ENCODE results near the gene LYRM2. TPM values are rescaled to one million over a fixed set of nuclear protein-coding genes. Genes with fewer than 3 reads are reported as not detected.

The LYRM2 gene
- total RNA-seq, 6 experiments from 2014 or later = 10.8 to 16.3 (median 12.8) TPM

GRCh38 chr6:89657445-89658158, 19.1 kb upstream of the LYRM2 start:
- Histone ChIP-seq H3K9me3 (no peaks in the 10 kb centered on the region), H3K4me1 (no peaks in the 10 kb centered on the region), H3K4me3 (no peak overlapping the region), H3K27ac (no peak overlapping the region), H3K36me3 (peaks cover 5 to 100% (median 43%) of the 10 kb centered on the region in 4 donors), H3K27me3 (no peaks in the 10 kb centered on the region)
- intact Hi-C loops (cut with DNase I) = no loop called here
- DNase-seq = no peak
- TF ChIP-seq POLR2A (IDR thresholded peaks at IDR 0.05) (no peak), CTCF (IDR thresholded peaks at IDR 0.05) (no peak)
- no peak for ATAC-seq
- 88% methylated on average over 13 of the region's 13 CpGs for whole genome bisulfite sequencing (ENCODE audit: insufficient coverage, low coverage, low lambda C conversion rate, missing lambda C conversion rate)

GRCh38 chr6:89655122-89655521, 16.6 kb upstream of the LYRM2 start:
- intact Hi-C loops (cut with DNase I) = no loop called here
- Histone ChIP-seq H3K36me3 (peaks cover 5 to 96% (median 42%) of the 10 kb centered on the region in 4 donors), H3K4me3 (no peak overlapping the region), H3K27ac (no peak overlapping the region), H3K9me3 (no peaks in the 10 kb centered on the region), H3K27me3 (no peaks in the 10 kb centered on the region), H3K4me1 (no peaks in the 10 kb centered on the region)
- whole genome bisulfite sequencing (ENCODE audit: insufficient coverage, low coverage, low lambda C conversion rate, missing lambda C conversion rate) = 93% methylated on average over 2 of the region's 2 CpGs
- DNase-seq (no peak), ATAC-seq (no peak)
- TF ChIP-seq CTCF (IDR thresholded peaks at IDR 0.05) (no peak), POLR2A (IDR thresholded peaks at IDR 0.05) (no peak)

- Histone ChIP-seq H3K4me3 (no peak overlapping the region), H3K9me3 (no peaks in the 10 kb centered on the region), H3K27me3 (no peaks in the 10 kb centered on the region), H3K36me3 (peaks cover 0 to 96% (median 40%) of the 10 kb centered on the region in 4 donors), H3K4me1 (no peaks in the 10 kb centered on the region), H3K27ac (no peak overlapping the region)
- WGBS (ENCODE audit: insufficient coverage, low coverage, low lambda C conversion rate, missing lambda C conversion rate) = 90% methylated on average over 7 of the region's 8 CpGs
- intact Hi-C loops (cut with DNase I) = no loop called here
- no peak for DNase-seq
- no peak for ATAC-seq
- TF ChIP-seq POLR2A (IDR thresholded peaks at IDR 0.05) (no peak), CTCF (IDR thresholded peaks at IDR 0.05) (no peak)
These were observed 12.0 kb upstream of the LYRM2 start for GRCh38 chr6:89650579-89650978.

- Histone ChIP-seq H3K27me3 (no peaks in the 10 kb centered on the region), H3K36me3 (peaks cover 0 to 96% (median 40%) of the 10 kb centered on the region in 4 donors), H3K4me3 (no peak overlapping the region), H3K4me1 (no peaks in the 10 kb centered on the region), H3K27ac (no peak overlapping the region), H3K9me3 (no peaks in the 10 kb centered on the region)
- no peak for ATAC-seq
- intact Hi-C loops (cut with DNase I) = no loop called here
- DNase-seq = no peak
- WGBS (ENCODE audit: insufficient coverage, low coverage, low lambda C conversion rate, missing lambda C conversion rate) = 100% methylated on average over 1 of the region's 1 CpG
- TF ChIP-seq POLR2A (IDR thresholded peaks at IDR 0.05) (no peak), CTCF (IDR thresholded peaks at IDR 0.05) (no peak)
These were observed 11.1 kb upstream of the LYRM2 start for GRCh38 chr6:89649682-89650081.

Measured in right lobe of liver (tissue), 6 donors.